Caki2 (cell line): ENCODE results near the gene GRPEL2. TPM values are rescaled to one million over a fixed set of nuclear protein-coding genes. Genes with fewer than 3 reads are reported as not detected.

Experiments
- DNase-seq: peaks from one replicate; pipeline ENCODE4 v3.0.0-alpha.2; 2015; ENCODE audit warnings: low read depth
- in situ Hi-C: cut with HindIII; loops from 2 replicates; pipeline ENCODE4 v1.10.0; 2016; ENCODE audit warnings: low sequenced_read_pairs, low pct_unique_long_range_greater_than_20kb, mixed read lengths
- total RNA-seq: library from RNA; depleted of rRNA; stranded (reverse); fragments of >200 nt; shearing (Covaris generic); gene quantifications from 2 replicates; pipeline ENCODE4 v1.2.3, GENCODE V29; 2014; ENCODE audit warnings: low replicate concordance

GRPEL2 gene
- total RNA-seq, 1 experiment from 2014 or later = 6.1 TPM

DNA sequence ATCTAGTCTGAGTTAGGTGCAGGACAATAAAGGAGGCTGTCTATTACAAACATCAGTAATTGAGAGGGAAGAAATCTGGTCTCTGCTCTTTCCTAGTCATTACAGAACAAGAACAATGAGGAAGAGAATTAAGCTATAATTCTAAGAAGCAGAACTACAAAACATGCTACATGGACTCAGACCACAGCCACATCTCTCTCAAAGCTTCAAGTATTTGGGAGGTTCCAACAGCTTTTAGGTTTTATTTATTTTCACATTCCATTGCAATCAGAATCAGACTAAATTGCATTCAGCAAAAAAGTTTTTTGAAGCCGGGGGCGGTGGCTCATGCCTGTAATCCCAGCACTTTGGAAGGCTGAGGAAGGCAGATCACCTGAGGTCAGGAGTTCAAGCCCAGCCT, 1.1 kb upstream of the GRPEL2 start:
- in situ Hi-C loops = no loop called here
- DNase-seq = no peak

DNA sequence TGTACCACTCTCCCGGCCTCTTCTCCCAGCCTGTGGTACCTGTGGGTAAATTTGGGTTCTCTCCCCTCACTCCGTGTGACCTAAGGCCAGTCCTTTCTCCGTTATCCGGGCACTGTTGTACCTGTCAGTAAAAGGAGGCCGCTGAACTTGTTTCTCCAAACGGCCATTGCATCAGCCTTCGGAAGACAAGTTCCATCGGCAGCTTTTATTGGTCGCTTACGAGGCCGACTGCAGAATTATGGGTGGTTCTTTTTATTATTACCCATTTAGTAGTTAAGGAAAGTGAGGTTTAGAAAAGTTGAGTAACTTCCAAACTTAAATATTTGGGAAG, 558 bp downstream of the GRPEL2 start:
- no peak for DNase-seq
- in situ Hi-C loops = no loop called here

DNA sequence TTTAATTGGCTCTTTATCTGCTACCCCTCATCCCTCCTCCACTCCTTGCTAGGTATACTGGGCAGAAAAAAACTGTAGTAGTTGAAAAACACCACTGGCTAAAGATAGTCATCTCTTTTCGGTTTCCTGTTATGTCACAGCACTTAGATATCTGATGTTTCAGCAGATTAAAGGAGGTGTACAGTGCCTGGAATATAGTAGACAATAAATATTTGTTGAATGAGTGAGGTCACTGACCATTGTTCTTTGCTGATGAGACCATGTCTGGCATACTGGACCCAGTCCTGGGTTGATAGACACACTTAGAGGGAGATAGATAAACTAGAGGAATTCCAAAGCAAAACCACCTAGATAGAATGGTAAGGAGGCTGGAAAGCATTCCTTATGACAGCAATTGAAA, 3.2 kb downstream of the GRPEL2 start:
- DNase-seq = no peak
- in situ Hi-C loops = no loop called here

DNA sequence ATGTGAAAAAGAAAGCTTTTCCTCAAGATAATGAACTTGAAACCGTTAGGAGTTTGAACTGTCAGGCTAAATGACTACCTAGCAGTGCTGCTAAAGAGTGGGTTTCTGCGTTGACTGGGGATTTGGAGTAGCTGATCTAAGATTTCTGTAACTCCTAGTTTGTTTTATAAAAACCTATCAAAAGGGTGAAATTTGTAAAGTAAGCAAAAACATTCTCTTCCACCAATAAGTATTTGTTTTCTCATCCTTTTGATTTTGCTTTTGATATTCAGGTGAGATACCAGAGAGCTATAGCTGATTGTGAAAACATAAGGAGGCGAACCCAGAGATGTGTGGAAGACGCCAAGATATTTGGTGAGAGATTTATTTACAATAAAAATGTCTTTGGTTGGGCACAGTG, 4.1 kb downstream of the GRPEL2 start:
- no peak for DNase-seq
- in situ Hi-C loops = no loop called here

DNA sequence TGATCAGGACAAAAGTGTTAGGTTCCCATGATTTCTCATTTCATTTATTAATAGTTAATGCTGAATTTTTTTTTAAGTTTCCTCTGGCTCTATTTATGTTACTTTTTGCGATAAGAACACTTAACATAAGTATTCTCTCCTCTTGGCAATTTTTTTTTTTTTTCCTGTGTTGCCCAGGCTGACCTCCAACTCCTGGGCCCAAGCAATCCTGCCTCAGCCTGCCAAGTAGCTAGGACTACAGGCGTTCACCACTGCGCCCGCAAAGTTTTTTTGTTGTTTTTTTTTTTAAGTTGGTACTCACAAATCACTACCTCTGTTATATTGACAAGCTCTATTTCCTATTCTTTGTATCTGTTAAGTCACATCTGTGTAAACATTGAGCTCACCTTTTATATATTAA, 6.9 kb downstream of the GRPEL2 start:
- in situ Hi-C loops = no loop called here
- no peak for DNase-seq

DNA sequence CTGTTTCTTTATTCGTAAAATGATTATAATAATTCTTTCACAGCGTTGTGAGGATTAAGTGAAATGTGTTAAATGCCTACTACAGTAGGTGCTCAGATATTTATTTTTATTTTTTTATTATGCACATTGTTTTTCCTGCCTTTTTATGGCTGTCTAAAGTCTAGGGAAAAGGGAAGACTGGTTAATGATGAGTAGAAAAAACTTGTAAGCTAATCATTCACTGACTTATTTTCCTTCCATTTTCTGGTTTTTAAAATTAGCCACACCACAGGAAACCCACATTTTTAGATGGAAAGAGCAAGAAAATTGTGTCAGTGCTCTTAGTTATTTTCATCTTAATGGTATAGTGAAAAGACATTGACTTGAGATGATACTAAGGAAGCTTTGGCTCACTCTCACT, 8.6 kb downstream of the GRPEL2 start:
- in situ Hi-C loops = no loop called here
- no peak for DNase-seq

DNA sequence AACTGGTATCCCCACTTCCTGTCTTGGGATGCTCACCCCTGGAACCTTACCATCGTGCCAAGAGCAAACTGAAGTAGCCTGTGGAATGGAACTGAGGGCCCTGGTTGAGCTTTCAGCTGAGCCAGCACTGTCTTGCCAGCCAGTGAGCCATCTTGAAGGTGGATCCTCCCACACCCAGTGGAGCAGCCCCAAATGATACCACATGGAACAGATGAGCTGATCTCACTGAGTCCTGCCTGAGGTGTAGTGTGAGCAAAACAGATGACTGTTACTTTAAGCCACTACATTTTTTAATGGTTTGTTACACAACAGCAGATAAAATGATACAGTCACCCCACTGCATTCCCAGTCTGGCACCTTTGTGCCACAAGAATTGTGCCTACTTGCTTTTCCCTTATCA, 10.4 kb downstream of the GRPEL2 start:
- in situ Hi-C loops = no loop called here
- DNase-seq = no peak

DNA sequence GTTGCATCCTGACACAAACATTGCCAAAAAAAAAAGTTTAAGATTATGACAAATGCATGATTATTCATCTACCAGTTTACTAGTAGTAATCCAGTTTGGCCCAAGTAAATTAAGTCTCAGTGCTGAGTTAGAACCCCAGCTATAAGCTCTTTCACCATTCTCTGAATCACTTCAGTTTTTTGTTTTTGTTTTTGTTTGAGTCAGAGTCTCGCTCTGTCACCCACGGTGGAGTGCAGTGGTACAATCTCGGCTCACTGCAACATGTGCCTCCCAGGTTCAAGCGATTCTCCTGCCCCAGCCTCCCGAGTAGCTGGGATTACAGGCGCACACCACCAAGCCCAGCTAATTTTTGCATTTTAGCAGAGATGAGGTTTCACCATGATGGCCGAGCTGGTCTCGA, 11.1 kb downstream of the GRPEL2 start:
- in situ Hi-C loops = no loop called here
- no peak for DNase-seq

DNA sequence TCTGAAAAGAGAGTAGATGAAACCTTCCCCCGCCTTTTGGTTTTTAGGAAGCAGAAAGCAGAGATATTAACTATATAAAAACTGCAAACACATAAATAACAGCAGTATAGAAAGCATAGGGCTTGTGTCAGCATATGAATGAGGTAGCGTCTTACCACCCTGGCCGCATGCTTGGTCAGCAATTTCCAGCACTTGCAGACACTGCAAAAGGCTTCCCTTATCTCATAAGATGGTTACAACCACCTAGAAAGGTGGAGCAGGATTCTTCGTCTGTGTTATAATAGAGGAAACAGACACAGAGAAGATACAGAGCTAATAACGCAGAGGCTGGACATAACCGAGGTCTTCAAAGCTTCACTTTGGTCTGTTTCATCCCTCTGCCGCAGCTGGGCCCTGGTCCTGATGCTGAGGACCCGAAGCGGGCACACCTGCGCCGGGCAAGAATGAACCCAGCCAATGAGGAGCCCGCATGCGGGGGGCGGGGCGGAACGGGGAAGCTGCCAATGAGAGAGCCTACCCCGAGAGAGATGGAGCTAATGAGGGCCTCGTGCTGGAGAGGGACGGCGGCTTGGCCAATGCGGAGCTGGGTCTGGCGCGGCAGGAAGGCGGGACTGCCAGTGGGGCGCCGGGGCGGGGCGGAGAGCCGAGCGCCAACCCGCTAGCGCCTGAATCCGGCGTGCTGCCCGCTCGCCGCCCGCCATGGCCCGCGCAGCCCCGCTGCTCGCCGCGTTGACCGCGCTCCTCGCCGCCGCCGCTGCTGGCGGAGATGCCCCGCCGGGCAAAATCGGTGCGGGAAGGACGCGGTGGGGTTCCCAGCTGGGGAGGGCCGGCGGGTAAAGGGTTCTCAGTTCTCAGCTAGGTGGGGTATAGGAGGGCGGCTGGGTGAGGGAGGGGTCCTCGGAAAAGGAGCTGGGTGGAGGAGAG, 12.3 kb downstream of the GRPEL2 start, which contains the start of gene PCYOX1L:
PCYOX1L (plus strand) TSS at position 677 of the 924 bp plus-strand sequence; CDS start at position 700, 23 bp downstream.
- in situ Hi-C loops = no loop called here
- DNase-seq = peak; percentile 92

DNA sequence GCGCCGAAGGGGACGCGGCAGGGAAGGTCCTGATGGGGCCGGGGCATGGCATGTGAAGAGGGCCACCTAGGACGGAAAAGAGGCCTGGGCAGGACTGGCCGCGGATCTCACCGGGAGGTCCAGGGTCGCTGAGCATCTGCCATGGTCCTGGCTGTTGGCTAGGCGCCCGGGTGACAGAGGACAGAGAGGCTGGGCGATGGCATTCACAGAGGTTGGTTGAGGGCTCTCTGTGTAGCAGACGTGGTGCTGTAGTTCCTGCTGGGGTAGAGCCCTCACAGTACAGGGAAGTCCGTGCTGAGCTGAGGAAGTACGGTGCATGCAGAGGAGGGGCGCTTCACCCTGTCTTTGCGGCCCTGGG, 13.0 kb downstream of the GRPEL2 start:
- no peak for DNase-seq
- in situ Hi-C loops = no loop called here

DNA sequence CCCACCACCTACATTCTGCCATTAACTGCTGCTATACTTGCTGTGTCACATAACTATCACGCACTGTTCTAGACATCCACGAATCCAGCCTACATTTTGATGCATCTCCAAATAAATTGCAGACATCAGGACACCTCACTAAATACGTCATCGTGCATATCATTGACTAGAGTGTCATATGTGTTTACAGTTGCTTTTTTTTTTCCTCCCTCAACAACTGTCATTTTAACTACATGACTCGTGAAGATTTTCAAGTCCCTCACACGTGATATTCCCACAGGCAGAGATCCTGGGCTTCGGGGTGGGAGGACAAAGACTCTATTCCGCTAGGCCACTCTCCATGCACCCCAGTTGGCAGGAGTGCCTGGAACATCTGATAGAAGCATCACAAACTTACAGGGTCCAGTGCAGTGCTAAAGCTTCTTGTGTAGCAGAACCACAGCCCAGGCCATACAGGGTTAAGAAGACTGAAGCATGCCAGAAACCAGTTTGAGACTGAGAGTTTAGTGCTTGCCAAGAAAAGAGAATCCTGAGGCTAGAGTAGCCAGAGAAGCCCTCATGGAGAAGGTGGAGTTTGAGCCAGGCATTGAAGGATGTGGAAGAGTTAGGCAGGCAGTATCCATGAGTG, 13.7 kb downstream of the GRPEL2 start:
- in situ Hi-C loops = no loop called here
- no peak for DNase-seq

DNA sequence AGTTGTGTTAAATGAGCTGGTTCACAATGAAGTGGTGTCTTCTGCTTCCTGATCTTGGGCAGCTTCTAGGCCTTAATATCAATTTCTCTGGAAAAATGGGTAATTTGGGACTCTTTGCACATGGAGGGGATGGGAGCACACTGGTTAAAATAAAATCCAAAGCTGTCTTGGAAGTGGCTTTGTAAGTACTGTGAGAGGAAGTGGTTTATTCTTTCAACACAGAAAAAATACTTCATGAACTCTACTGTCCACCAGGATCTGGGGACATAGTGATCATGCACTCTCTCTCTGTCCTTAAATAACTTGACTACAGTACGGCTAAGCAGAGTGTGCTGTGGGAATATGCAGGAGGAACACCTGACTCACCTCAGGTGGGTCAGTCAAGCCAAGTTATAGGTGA, 15.0 kb downstream of the GRPEL2 start:
- no peak for DNase-seq
- in situ Hi-C loops = no loop called here

DNA sequence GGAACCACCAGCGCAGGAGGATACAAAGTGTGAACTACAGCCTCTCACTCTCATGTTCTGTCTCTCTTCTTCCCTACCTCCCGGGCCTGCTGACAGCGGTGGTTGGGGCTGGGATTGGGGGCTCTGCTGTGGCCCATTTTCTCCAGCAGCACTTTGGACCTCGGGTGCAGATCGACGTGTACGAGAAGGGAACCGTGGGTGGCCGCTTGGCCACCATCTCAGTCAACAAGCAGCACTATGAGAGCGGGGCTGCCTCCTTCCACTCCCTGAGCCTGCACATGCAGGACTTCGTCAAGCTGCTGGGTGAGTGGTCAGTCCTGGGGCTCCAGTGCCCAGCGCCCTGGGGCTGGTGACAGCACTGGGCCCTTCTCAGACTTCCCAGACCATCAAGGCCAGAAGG, 17.2 kb downstream of the GRPEL2 start:
- no peak for DNase-seq
- in situ Hi-C loops = no loop called here

DNA sequence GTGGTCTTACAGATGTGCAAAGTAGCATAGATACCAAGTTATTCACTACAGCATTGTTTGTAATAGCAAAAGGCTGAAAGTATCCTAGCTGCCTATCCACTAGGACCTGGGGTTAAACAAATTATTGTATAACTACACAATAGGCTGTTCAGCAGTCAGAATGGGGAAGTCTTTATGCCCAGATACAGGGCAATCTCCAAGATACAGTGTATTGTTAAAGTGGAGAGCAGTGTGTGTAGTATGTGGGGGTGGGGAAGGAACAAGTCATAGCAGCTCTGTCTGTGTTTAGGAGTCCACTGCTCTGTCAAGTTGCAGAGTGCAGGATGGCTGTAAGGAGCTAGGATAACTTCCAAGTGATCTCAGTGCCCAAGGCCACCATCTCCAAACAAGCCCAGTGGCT, 18.1 kb downstream of the GRPEL2 start:
- DNase-seq = no peak
- in situ Hi-C loops = no loop called here

DNA sequence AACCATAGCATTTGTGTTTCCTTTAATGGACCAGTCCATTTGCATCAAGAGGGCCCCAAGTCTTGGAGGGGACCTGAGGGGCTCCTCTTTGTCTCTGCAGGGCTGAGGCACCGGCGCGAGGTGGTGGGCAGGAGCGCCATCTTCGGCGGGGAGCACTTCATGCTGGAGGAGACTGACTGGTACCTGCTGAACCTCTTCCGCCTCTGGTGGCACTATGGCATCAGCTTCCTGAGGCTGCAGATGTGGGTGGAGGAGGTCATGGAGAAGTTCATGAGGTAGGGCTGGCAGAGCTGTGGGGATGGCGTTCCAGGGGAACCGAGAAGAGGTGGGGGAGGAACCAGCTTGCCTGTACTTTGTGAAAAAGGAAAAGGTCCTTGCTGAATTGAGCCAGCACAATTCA, 18.6 kb downstream of the GRPEL2 start:
- in situ Hi-C loops = no loop called here
- DNase-seq = no peak

DNA sequence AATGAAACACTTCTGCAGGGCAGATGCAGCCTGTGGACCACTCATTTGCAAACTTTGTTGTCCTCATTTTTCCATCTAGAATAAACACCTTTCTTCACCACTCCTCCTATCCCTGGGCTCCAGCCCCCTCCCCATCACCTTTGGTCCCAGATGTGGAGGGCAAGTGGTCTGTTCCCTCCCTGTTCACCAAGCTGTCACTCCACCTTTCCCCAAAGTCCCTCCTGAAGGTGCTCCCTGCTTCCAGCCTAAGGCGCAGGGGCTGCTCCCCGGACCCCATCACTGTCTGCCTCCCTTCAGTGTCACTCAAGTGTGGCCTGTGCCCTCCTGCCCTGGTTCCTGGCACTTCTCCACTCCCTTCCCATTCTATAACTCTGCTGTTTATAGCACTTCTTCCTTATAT, 19.4 kb downstream of the GRPEL2 start:
- DNase-seq = no peak
- in situ Hi-C loops = no loop called here

DNA sequence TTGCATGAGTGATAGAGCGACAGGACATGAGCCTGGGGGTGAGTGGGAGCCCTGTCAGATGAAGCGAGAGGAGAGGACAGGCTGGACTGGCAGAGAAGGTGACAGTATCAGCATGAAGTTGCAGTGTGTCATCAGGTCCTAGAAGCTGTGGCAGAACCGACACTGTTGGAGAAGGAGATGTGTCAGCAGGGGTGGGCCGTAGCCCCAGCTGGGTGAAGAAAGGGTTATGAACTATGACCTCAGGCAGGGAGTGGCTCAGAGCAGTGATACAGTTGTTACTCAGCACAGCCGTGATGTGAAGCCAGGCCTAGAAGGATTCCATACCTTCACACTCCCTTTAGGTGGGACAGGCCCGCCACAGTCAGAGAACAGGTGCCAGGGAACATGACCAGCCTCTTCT, 20.1 kb downstream of the GRPEL2 start:
- DNase-seq = no peak
- in situ Hi-C loops = no loop called here

DNA sequence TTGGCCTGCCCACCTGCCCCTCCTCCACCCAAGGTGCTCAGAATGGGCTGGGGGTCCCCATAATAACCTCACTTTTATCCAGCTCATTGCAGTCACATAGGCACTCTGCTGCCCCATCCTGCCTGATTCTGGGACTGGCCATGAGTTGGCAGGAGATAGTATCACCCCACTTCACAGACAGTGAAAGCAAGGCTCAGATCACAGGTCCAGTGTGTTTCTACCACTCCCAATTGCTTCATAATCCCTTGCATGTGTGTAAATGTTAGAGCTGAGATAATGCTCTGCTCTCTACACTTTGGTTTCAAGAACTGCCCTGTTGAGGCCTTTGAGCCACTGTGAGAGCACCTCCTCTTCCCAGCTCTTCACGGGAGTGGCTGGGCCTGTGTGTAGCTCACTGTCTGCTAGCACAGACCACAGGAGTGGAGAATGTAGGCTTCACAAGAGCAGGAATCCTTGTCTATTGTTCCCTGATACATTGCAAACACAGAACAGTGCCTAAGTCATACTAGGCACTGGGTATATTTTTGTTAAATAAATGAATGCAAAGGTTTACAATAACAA, 20.9 kb downstream of the GRPEL2 start:
- in situ Hi-C loops = no loop called here
- DNase-seq = no peak

DNA sequence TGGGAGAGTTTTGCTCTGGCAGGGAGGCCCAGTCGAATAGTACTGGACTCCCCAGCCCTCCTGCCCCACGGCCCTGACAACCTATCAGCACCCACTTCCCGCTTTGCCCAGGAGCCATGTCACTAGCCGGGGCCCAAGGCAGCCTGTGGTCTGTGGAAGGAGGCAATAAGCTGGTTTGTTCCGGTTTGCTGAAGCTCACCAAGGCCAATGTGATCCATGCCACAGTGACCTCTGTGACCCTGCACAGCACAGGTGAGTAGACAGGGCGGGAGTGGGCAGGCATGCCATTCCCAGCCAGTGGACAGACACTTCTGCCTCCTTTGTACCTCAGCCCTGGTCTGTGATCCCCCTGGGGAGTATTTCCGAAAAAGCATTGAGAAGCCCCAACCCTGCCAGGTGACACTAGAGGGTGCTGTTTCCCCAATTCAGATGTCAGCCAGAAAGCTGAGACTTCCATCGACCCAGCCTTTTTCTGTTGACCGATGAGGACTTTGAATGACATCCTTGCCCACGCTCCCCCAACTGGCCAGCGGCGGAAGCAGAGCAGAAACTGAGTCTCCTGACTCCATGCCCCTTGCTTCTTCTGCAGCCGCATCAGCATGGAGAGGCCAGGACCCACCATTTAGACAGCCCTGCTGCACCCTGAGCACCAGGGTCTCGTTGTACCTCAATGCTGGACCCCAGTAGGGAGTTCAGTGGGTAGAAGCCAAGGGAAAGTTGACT, 22.1 kb downstream of the GRPEL2 start:
- in situ Hi-C loops = no loop called here
- DNase-seq = peak; percentile 47
